ENCODE measurements around the gene HS6ST3. TPM values are rescaled to one million over a fixed set of nuclear protein-coding genes. Genes with fewer than 3 reads are reported as not detected.

The HS6ST3 gene
- total RNA-seq, 1 experiment from 2014 or later, result 1.2 TPM

- TF ChIP-seq, protein P1, sequence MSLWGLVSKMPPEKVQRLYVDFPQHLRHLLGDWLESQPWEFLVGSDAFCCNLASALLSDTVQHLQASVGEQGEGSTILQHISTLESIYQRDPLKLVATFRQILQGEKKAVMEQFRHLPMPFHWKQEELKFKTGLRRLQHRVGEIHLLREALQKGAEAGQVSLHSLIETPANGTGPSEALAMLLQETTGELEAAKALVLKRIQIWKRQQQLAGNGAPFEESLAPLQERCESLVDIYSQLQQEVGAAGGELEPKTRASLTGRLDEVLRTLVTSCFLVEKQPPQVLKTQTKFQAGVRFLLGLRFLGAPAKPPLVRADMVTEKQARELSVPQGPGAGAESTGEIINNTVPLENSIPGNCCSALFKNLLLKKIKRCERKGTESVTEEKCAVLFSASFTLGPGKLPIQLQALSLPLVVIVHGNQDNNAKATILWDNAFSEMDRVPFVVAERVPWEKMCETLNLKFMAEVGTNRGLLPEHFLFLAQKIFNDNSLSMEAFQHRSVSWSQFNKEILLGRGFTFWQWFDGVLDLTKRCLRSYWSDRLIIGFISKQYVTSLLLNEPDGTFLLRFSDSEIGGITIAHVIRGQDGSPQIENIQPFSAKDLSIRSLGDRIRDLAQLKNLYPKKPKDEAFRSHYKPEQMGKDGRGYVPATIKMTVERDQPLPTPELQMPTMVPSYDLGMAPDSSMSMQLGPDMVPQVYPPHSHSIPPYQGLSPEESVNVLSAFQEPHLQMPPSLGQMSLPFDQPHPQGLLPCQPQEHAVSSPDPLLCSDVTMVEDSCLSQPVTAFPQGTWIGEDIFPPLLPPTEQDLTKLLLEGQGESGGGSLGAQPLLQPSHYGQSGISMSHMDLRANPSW (CRISPR knock-in tag; conservative IDR thresholded peaks at IDR 0.05; ENCODE audit: low read depth), result no peak
Measured at GRCh38 chr13:96819375-96819774, 729.5 kb downstream of the HS6ST3 start (continued).

- ATAC-seq (no peak), DNase-seq (ENCODE audit: low spot score) (no peak)
- Mint-ChIP-seq H3K27me3 (ENCODE audit: low read depth) (no peaks in the 10 kb centered on the region), H3K27ac (no peak overlapping the region), H3K4me1 (peaks cover 22% of the 10 kb centered on the region), H3K4me3 (no peak overlapping the region), H3K36me3 (no peaks in the 10 kb centered on the region), H3K9me3 (no peaks in the 10 kb centered on the region)
- POLR2A ChIA-PET, result no interaction called here
- CTCF ChIA-PET, result no interaction called here
- no peak for TF ChIP-seq E2F4 (CRISPR knock-in tag; IDR thresholded peaks at IDR 0.05; ENCODE audit: borderline replicate concordance, low read depth)
- TF ChIP-seq, protein P2, sequence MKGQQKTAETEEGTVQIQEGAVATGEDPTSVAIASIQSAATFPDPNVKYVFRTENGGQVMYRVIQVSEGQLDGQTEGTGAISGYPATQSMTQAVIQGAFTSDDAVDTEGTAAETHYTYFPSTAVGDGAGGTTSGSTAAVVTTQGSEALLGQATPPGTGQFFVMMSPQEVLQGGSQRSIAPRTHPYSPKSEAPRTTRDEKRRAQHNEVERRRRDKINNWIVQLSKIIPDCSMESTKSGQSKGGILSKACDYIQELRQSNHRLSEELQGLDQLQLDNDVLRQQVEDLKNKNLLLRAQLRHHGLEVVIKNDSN (CRISPR knock-in tag; IDR thresholded peaks at IDR 0.05), result no peak
Measured at GRCh38 chr13:96821381-96821780, 731.5 kb downstream of the HS6ST3 start.

DNA sequence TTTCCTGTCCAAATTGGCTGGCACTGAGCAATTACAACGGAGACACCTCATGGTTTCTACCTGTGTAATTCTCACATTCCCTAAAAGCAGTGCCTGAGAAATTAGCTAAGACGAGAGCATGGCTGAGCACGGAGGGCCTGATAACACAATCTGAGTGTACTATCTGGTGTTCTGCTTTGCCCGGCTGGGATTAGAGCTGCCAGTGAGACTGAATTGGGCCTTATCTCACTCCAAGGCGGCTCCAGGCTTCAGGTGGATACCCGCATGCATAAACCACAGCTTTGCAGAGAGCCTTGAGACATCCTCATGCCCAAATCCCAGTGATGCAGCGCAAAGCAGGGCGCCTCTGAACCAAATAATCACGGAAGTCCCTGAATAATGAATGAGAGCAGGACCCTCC, 732.1 kb downstream of the HS6ST3 start:
- TF ChIP-seq NFE2L1 (CRISPR knock-in tag; IDR thresholded peaks at IDR 0.05) (no peak), ZNF512 (CRISPR knock-in tag; IDR thresholded peaks at IDR 0.05; ENCODE audit: borderline replicate concordance) (no peak), EMX1 (CRISPR knock-in tag; IDR thresholded peaks at IDR 0.05) (no peak), ZNF396 (CRISPR knock-in tag; IDR thresholded peaks at IDR 0.05; ENCODE audit: borderline replicate concordance) (no peak), SMAD3 (CRISPR knock-in tag; IDR thresholded peaks at IDR 0.05; ENCODE audit: borderline replicate concordance) (no peak), ZNF219 (CRISPR knock-in tag; IDR thresholded peaks at IDR 0.05; ENCODE audit: borderline replicate concordance) (no peak), HMGA2 (CRISPR knock-in tag; IDR thresholded peaks at IDR 0.05) (no peak), CREM (CRISPR knock-in tag; IDR thresholded peaks at IDR 0.05) (no peak), JAZF1 (CRISPR knock-in tag; IDR thresholded peaks at IDR 0.05) (no peak), ZNF232 (CRISPR knock-in tag; IDR thresholded peaks at IDR 0.05) (no peak)
- TF ChIP-seq, protein P3, sequence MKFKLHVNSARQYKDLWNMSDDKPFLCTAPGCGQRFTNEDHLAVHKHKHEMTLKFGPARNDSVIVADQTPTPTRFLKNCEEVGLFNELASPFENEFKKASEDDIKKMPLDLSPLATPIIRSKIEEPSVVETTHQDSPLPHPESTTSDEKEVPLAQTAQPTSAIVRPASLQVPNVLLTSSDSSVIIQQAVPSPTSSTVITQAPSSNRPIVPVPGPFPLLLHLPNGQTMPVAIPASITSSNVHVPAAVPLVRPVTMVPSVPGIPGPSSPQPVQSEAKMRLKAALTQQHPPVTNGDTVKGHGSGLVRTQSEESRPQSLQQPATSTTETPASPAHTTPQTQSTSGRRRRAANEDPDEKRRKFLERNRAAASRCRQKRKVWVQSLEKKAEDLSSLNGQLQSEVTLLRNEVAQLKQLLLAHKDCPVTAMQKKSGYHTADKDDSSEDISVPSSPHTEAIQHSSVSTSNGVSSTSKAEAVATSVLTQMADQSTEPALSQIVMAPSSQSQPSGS (CRISPR knock-in tag; IDR thresholded peaks at IDR 0.05; ENCODE audit: borderline replicate concordance, low read depth), result no peak
- DNase-seq (ENCODE audit: low spot score) (no peak), ATAC-seq (no peak)
- H3K4me3 Mint-ChIP-seq, result no peak overlapping the region
- no peaks in the 10 kb centered on the region for H3K36me3 Mint-ChIP-seq
- ChIA-PET CTCF (interaction anchor here (1.0 to 1.3 kb wide), 3 partner anchors 145 to 558 kb away, joined by 3 to 4 read pairs (median 3); no protein-coding TSS in a partner anchor), POLR2A (no interaction called here)
- no peaks in the 10 kb centered on the region for H3K9me3 Mint-ChIP-seq
- H3K4me1 Mint-ChIP-seq, result peaks cover 16% of the 10 kb centered on the region
- H3K27me3 Mint-ChIP-seq (ENCODE audit: low read depth), result no peaks in the 10 kb centered on the region
- no peak overlapping the region for H3K27ac Mint-ChIP-seq

Measured in WTC11 (cell line).